Astrocyte (in vitro differentiated cells and primary cell): ENCODE results near the gene ATG14. TPM values are rescaled to one million over a fixed set of nuclear protein-coding genes. Genes with fewer than 3 reads are reported as not detected.
"Not testable (repeated sequence)": the region's sequence is repeated elsewhere in the genome, so short reads cannot be mapped to it uniquely, and the experiment has no call there.

ENCODE experiments used
- DNase-seq: peaks from one replicate; pipeline ENCODE4 v3.0.0-alpha.2; 2010; ENCODE audit warnings: low read depth
- FAIRE-seq: peaks from 2 replicates; lab custom pipeline; 2011; peaks lifted over from hg19 to GRCh38; lab: Jason Lieb, UNC
- H2AFZ ChIP-seq: 2 replicates; pipeline ENCODE4 v1.6.0; 2012; ENCODE audit warnings: low read depth, low read length, inconsistent platforms
- H3K27ac ChIP-seq: 2 replicates; pipeline ENCODE4 v1.5.1; 2011; ENCODE audit warnings: low read depth, low read length, inconsistent platforms
- H3K27me3 ChIP-seq: 2 replicates; pipeline ENCODE4 v1.6.0; 2011; ENCODE audit warnings: low read length, inconsistent platforms; ENCODE audit not compliant: insufficient read depth
- H3K36me3 ChIP-seq: 2 replicates; pipeline ENCODE4 v1.5.1; 2011; ENCODE audit warnings: low read length, inconsistent platforms; ENCODE audit not compliant: insufficient read depth
- H3K4me1 ChIP-seq: 2 replicates; pipeline ENCODE4 v1.5.1; 2011; ENCODE audit warnings: low read length, inconsistent platforms; ENCODE audit not compliant: insufficient read depth
- H3K4me2 ChIP-seq: 2 replicates; pipeline ENCODE4 v1.6.0; 2012; ENCODE audit warnings: low read length, inconsistent platforms
- H3K4me3 ChIP-seq: 2 replicates; pipeline ENCODE4 v1.5.1; 2011; ENCODE audit warnings: low read depth, mild to moderate bottlenecking, low read length, inconsistent platforms; ENCODE audit not compliant: insufficient read depth
- H3K79me2 ChIP-seq: 2 replicates; pipeline ENCODE4 v1.6.0; 2012; ENCODE audit warnings: mild to moderate bottlenecking, low read length, inconsistent platforms; ENCODE audit not compliant: insufficient read depth
- H3K9ac ChIP-seq: 2 replicates; pipeline ENCODE4 v1.6.0; 2012; ENCODE audit warnings: mild to moderate bottlenecking, low read length, inconsistent platforms
- H3K9me3 ChIP-seq: 2 replicates; pipeline ENCODE4 v1.5.1; 2012; ENCODE audit warnings: low read depth, mild to moderate bottlenecking, low read length, inconsistent platforms; ENCODE audit not compliant: insufficient read depth
- H4K20me1 ChIP-seq: 2 replicates; pipeline ENCODE4 v1.6.0; 2012; ENCODE audit warnings: low read length, inconsistent platforms; ENCODE audit not compliant: insufficient read depth
- H3K27ac Mint-ChIP-seq: one replicate; pipeline ENCODE4 v1.8.0; 2021; ENCODE audit warnings: mild to moderate bottlenecking, mixed read lengths; ENCODE audit not compliant: unreplicated experiment
- H3K27me3 Mint-ChIP-seq: one replicate; pipeline ENCODE4 v1.8.0; 2021; ENCODE audit warnings: low read depth, mixed read lengths; ENCODE audit not compliant: unreplicated experiment
- H3K36me3 Mint-ChIP-seq: one replicate; pipeline ENCODE4 v1.8.0; 2021; ENCODE audit warnings: low read depth, mixed read lengths; ENCODE audit not compliant: unreplicated experiment
- H3K4me1 Mint-ChIP-seq: one replicate; pipeline ENCODE4 v1.8.0; 2021; ENCODE audit warnings: low read depth, mixed read lengths; ENCODE audit not compliant: unreplicated experiment
- H3K4me3 Mint-ChIP-seq: one replicate; pipeline ENCODE4 v1.8.0; 2021; ENCODE audit warnings: mild to moderate bottlenecking, moderate library complexity, mixed read lengths; ENCODE audit not compliant: unreplicated experiment
- H3K9me3 Mint-ChIP-seq: one replicate; pipeline ENCODE4 v1.8.0; 2021; ENCODE audit warnings: mild to moderate bottlenecking, mixed read lengths; ENCODE audit not compliant: unreplicated experiment
- CTCF ChIP-seq: IDR thresholded peaks from 2 replicates; pipeline ENCODE4 v1.5.1; 2011; ENCODE audit warnings: low read depth, mild to moderate bottlenecking, inconsistent platforms, low read length, moderate library complexity; ENCODE audit not compliant: insufficient read depth
- EZH2 ChIP-seq: IDR thresholded peaks from 2 replicates; pipeline ENCODE4 v1.6.1; 2012; ENCODE audit warnings: mild to moderate bottlenecking, low read length, inconsistent platforms; ENCODE audit not compliant: insufficient read depth
- total RNA-seq: library from RNA; stranded (reverse); gene quantifications from 2 replicates; pipeline ENCODE4 v1.2.1, GENCODE V29; 2021

ATG14 gene
- total RNA-seq, 1 donor from 2014 or later: 11.5 TPM

GRCh38 chr14:55425091-55425490 is 13.5 kb upstream of the ATG14 start:
- Histone ChIP-seq H4K20me1 (no peaks in the 10 kb centered on the region), H3K27ac (no peak overlapping the region), H2AFZ (no peak overlapping the region), H3K4me3 (no peak overlapping the region), H3K4me1 (no peaks in the 10 kb centered on the region), H3K79me2 (no peaks in the 10 kb centered on the region), H3K27me3 (peaks cover 5% of the 10 kb centered on the region), H3K36me3 (no peaks in the 10 kb centered on the region), H3K9me3 (no peaks in the 10 kb centered on the region), H3K4me2 (no peak overlapping the region), H3K9ac (no peak overlapping the region)
- Mint-ChIP-seq H3K27ac (no peak overlapping the region), H3K4me3 (no peak overlapping the region), H3K4me1 (peaks cover 3% of the 10 kb centered on the region), H3K27me3 (no peaks in the 10 kb centered on the region), H3K9me3 (no peaks in the 10 kb centered on the region), H3K36me3 (no peaks in the 10 kb centered on the region)
- no peak for TF ChIP-seq CTCF
- no peak for TF ChIP-seq EZH2
- DNase-seq (no peak), FAIRE-seq (no peak)

DNA sequence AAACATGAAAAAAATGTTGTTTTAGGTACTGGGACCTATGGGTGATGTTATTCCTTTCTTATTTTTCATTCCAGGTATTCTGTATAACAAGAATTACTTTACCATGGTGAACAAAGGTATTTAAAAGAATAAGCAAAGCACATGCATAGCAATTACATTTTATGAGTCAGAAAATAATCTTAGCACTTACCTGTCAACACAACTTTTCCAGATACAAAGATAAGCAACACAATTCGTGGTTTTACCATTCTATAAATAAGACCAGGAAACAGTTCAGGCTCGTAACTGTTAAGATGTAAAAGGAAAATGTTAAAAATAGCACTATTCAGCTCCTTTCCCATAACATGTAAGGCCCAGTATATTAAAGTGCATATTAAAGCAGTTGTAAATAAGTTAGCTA is 12.3 kb upstream of the ATG14 start:
- no peak overlapping the region for H3K4me3 Mint-ChIP-seq
- H3K9me3 Mint-ChIP-seq: no peaks in the 10 kb centered on the region
- peaks cover 5% of the 10 kb centered on the region for H3K27me3 ChIP-seq
- TF ChIP-seq EZH2 (no peak), CTCF (no peak)
- no peak overlapping the region for H3K27ac ChIP-seq
- no peaks in the 10 kb centered on the region for H3K27me3 Mint-ChIP-seq
- H3K4me3 ChIP-seq: no peak overlapping the region
- no peaks in the 10 kb centered on the region for H3K36me3 ChIP-seq
- FAIRE-seq (no peak), DNase-seq (no peak)
- H3K9ac ChIP-seq: no peak overlapping the region
- no peak overlapping the region for H2AFZ ChIP-seq
- peaks cover 3% of the 10 kb centered on the region for H3K4me1 Mint-ChIP-seq
- no peaks in the 10 kb centered on the region for H3K79me2 ChIP-seq
- no peak overlapping the region for H3K4me2 ChIP-seq
- H3K27ac Mint-ChIP-seq: no peak overlapping the region
- no peaks in the 10 kb centered on the region for H3K4me1 ChIP-seq
- H3K36me3 Mint-ChIP-seq: no peaks in the 10 kb centered on the region
- H4K20me1 ChIP-seq: no peaks in the 10 kb centered on the region
- H3K9me3 ChIP-seq: no peaks in the 10 kb centered on the region

DNA sequence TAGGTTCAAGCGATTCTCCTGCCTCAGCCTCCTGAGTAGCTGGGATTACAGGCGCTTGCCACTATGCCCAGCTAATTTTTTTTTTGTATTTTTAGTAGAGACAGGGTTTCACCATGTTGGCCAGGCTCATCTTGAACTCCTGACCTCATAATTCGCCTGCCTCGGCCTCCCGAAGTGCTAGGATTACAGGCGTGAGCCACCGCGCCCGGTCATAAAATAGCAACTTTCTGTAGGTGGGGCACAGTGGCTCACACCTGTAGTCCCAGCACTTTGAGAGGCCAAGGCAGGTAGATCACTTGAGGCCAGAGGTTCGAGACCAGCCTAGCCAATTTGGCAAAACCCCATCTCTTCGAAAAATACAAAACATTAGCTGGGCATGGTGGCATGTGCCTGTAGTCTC is 10.7 kb upstream of the ATG14 start:
- not testable (repeated sequence) for H3K27ac Mint-ChIP-seq, H3K4me3 Mint-ChIP-seq, H3K4me3 ChIP-seq, DNase-seq, H3K36me3 ChIP-seq, H2AFZ ChIP-seq, H3K4me1 Mint-ChIP-seq, H3K79me2 ChIP-seq, H3K27ac ChIP-seq, H3K9me3 Mint-ChIP-seq, H3K27me3 ChIP-seq, H3K9ac ChIP-seq, H3K4me1 ChIP-seq, H4K20me1 ChIP-seq, H3K4me2 ChIP-seq, H3K9me3 ChIP-seq, H3K27me3 Mint-ChIP-seq, H3K36me3 Mint-ChIP-seq, FAIRE-seq
